PFSK-1 (cell line): ENCODE results near the gene CAMLG. TPM values are rescaled to one million over a fixed set of nuclear protein-coding genes. Genes with fewer than 3 reads are reported as not detected.
A peak's percentile ranks its signal among the peaks of the same experiment; 100 is the strongest.

Source experiments
- FOXP2 ChIP-seq: optimal IDR thresholded peaks from 2 replicates; pipeline ENCODE3; 2011; ENCODE audit warnings: borderline replicate concordance, control low read depth, inconsistent platforms; ENCODE audit not compliant: insufficient read depth; ENCODE audit errors: extremely low read length, extremely low read depth
- POLR2AphosphoS5 ChIP-seq: IDR thresholded peaks from 2 replicates; pipeline ENCODE4 v1.6.1; 2012; ENCODE audit warnings: low read depth, mild to moderate bottlenecking, control low read depth, low read length, moderate library complexity
- REST ChIP-seq, 2 experiments: IDR thresholded peaks; 2 replicates each; pipeline versions ENCODE4 v1.6.1 to v1.8.0; 2011 to 2012; ENCODE audit warnings: low read depth in 2 of 2, low read length in 2 of 2, control low read depth in 1 of 2, inconsistent platforms in 1 of 2, mild to moderate bottlenecking in 1 of 2, moderate library complexity in 1 of 2; ENCODE audit not compliant: insufficient read depth in 1 of 2
- SIN3A ChIP-seq: IDR thresholded peaks from 2 replicates; pipeline ENCODE4 v1.6.1; 2012; ENCODE audit warnings: mild to moderate bottlenecking, low read length, moderate library complexity, borderline replicate concordance; ENCODE audit not compliant: insufficient read depth
- TAF1 ChIP-seq: IDR thresholded peaks from 2 replicates; pipeline ENCODE4 v1.6.1; 2012; ENCODE audit warnings: low read length, control low read depth, borderline replicate concordance; ENCODE audit not compliant: insufficient read depth
- polyA plus RNA-seq: library from polyadenylated mRNA; unstranded; fragments of >200 nt; gene quantifications from one replicate; pipeline ENCODE4 v1.2.1, GENCODE V29; 2012; ENCODE audit warnings: low read depth, missing spikeins; ENCODE audit not compliant: insufficient read length

CAMLG gene
- 41.3 TPM for polyA plus RNA-seq

GRCh38 chr5:134738133-134738962 is at the start of gene CAMLG:
TSS of gene CAMLG (plus strand) at chr5:134738548. CDS start at chr5:134738621, 73 bp downstream.
- TF ChIP-seq POLR2AphosphoS5 (peak; percentile 77), FOXP2 (peak; percentile 96), SIN3A (peak; percentile 74; the same call in 1 of the 2 replicates), REST (IDR thresholded peaks at IDR 0.05; ENCODE audit: insufficient read depth in 1 of 2, low read depth in 2 of 2, low read length in 2 of 2) (no peak), TAF1 (peak; percentile 81; the same call in 1 of the 2 replicates)

- TF ChIP-seq FOXP2 (no peak), POLR2AphosphoS5 (no peak), TAF1 (no peak), REST (IDR thresholded peaks at IDR 0.05; ENCODE audit: insufficient read depth in 1 of 2, low read depth in 2 of 2, low read length in 2 of 2) (no peak), SIN3A (no peak)
Observed at GRCh38 chr5:134692722-134693121, 45.6 kb upstream of the CAMLG start.

DNA sequence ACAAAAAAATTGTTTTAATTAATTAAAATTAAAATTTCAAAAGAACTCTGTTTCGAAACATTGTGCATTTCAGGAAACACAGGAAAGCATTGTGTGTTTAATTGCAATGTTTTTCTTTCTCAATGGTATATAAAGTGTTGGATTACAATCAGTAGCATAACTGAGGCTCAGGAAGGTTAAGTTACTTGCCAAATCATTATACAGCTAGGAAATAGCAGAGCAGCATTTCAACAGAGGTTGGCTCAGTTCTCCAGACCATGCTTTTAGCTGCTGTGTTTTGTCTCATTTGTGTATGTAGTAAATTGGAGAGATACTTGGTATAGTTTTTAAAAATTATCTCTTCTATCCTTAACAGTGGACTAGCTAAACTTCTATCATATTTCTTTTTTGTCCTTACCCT is 30.0 kb upstream of the CAMLG start:
- TF ChIP-seq REST (IDR thresholded peaks at IDR 0.05; ENCODE audit: insufficient read depth in 1 of 2, low read depth in 2 of 2, low read length in 2 of 2) (no peak), TAF1 (no peak)

GRCh38 chr5:134714120-134714519 is 24.2 kb upstream of the CAMLG start:
- no peak for TF ChIP-seq SIN3A
- TF ChIP-seq REST (IDR thresholded peaks at IDR 0.05; ENCODE audit: insufficient read depth in 1 of 2, low read depth in 2 of 2, low read length in 2 of 2), result no peak
- TF ChIP-seq POLR2AphosphoS5, result no peak
- TF ChIP-seq TAF1, result no peak
- no peak for TF ChIP-seq FOXP2

GRCh38 chr5:134714541-134714940 is 23.8 kb upstream of the CAMLG start:
- TF ChIP-seq POLR2AphosphoS5 (no peak), TAF1 (no peak), SIN3A (no peak), FOXP2 (no peak), REST (IDR thresholded peaks at IDR 0.05; ENCODE audit: insufficient read depth in 1 of 2, low read depth in 2 of 2, low read length in 2 of 2) (no peak)
